Breast epithelium (tissue), 4 donors: Measurements from ENCODE around the gene DST. TPM values are rescaled to one million over a fixed set of nuclear protein-coding genes. Genes with fewer than 3 reads are reported as not detected.
A peak's percentile ranks its signal among the peaks of the same experiment; 100 is the strongest.

Experiments
- DNase-seq, 2 donors: peaks; one replicate each; pipeline ENCODE4 v3.0.0-alpha.2; 2019; ENCODE audit warnings: low spot score in 2 of 2
- H3K27ac ChIP-seq, 2 donors: fragments of 200-600 bp; sonication (generic) in 1 of 2; one replicate each; pipeline ENCODE4 v1.5.1; 2016 to 2019; ENCODE audit warnings: mild to moderate bottlenecking in 1 of 2
- H3K27me3 ChIP-seq, 2 donors: fragments of 200-600 bp; sonication (generic) in 1 of 2; one replicate each; pipeline versions ENCODE4 v1.5.1 to v1.6.0; 2017 to 2019; ENCODE audit warnings: control low read depth in 1 of 2, mild to moderate bottlenecking in 1 of 2
- H3K36me3 ChIP-seq: fragments of 200-600 bp; one replicate; pipeline ENCODE4 v1.5.1; 2019
- H3K4me1 ChIP-seq, 2 donors: fragments of 200-600 bp; sonication (generic); one replicate each; pipeline ENCODE4 v1.5.1; 2016 to 2019; ENCODE audit warnings: control low read depth in 1 of 2
- H3K4me3 ChIP-seq, 3 donors: fragments of 200-600 bp; sonication (generic); 1 replicate in 2 of 3; 2 replicates in 1 of 3; pipeline ENCODE4 v1.5.1; 2016 to 2019; ENCODE audit warnings: mild to moderate bottlenecking in 3 of 3, moderate library complexity in 2 of 3
- H3K9me3 ChIP-seq, 2 donors: fragments of 200-600 bp; sonication (generic) in 1 of 2; one replicate each; pipeline ENCODE4 v1.5.1; 2016 to 2019; ENCODE audit warnings: control low read depth in 1 of 2
- CTCF ChIP-seq, 3 donors: fragments of 450-650 bp; IDR thresholded peaks; one replicate each; pipeline ENCODE4 v1.5.1; 2016 to 2017; ENCODE audit warnings: antibody characterized with exemption in 3 of 3, mild to moderate bottlenecking in 3 of 3, moderate library complexity in 3 of 3
- POLR2A ChIP-seq: fragments of 450-650 bp; IDR thresholded peaks from one replicate; pipeline ENCODE4 v1.6.1; 2016; ENCODE audit warnings: antibody characterized with exemption, mild to moderate bottlenecking, moderate library complexity
- POLR2AphosphoS5 ChIP-seq, 3 donors: sonication (generic); formaldehyde crosslinking; IDR thresholded peaks; one replicate each; pipeline ENCODE4 v1.6.1; 2017; ENCODE audit warnings: antibody characterized with exemption in 3 of 3
- intact Hi-C: fragments of 100-400 bp; cut with DNase I; formaldehyde crosslinking; loops from one replicate; pipeline ENCODE4 v1.15.1; 2023; ENCODE audit warnings: low total_unique reads
- total RNA-seq, 3 donors: library from RNA; depleted of rRNA; stranded (reverse); fragments of >200 nt; gene quantifications; one replicate each; pipeline ENCODE4 v1.1.0, GENCODE V29; 2016

The DST gene
- total RNA-seq, 3 donors from 2014 or later, result 272 to 1,354 (median 700) TPM

GRCh38 chr6:56594699-56595098 is 48.0 kb downstream of the DST start:
- no peak for DNase-seq
- Histone ChIP-seq H3K36me3 (peaks cover 10% of the 10 kb centered on the region), H3K4me1 (no peaks in the 10 kb centered on the region), H3K9me3 (no peaks in the 10 kb centered on the region), H3K27me3 (no peaks in the 10 kb centered on the region), H3K27ac (peak overlapping the region in 1 of 2 donors; percentile 29), H3K4me3 (no peak overlapping the region)
- no peak for TF ChIP-seq CTCF (IDR thresholded peaks at IDR 0.05)
- TF ChIP-seq POLR2AphosphoS5 (IDR thresholded peaks at IDR 0.05), result no peak
- no peak for TF ChIP-seq POLR2A
- intact Hi-C loops, result no loop called here

DNA sequence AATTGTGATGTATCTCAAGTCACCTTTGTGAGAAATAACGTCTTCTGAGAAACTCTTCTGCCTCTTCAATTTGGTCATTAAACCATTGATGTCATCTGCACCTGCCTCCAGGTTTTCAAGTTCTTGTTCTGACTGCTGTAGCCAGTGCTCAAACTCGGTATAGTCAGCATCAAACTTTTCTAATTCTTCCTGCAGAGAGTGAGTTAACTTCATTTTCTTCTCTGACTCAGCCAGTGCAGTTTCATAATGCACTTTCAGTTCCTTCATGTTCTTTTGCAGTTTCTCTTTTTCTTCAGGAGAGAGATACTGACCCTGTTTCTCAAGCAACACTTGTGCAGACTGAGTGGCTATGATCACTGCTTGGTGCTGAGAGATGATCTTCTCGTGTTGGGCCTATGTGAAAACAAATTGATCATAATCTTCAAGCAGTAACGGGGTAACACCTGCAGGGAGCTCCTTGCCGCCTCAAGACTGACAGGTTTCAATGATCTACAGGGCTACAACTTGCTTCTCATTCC is 48.8 kb downstream of the DST start:
- TF ChIP-seq POLR2A, result no peak
- no peak for TF ChIP-seq POLR2AphosphoS5 (IDR thresholded peaks at IDR 0.05)
- no peak for TF ChIP-seq CTCF (IDR thresholded peaks at IDR 0.05)
- H3K9me3 ChIP-seq, result no peaks in the 10 kb centered on the region
- H3K4me1 ChIP-seq, result no peaks in the 10 kb centered on the region
- H3K4me3 ChIP-seq, result no peak overlapping the region
- peaks cover 5% of the 10 kb centered on the region for H3K36me3 ChIP-seq
- H3K27ac ChIP-seq, result no peak overlapping the region
- no peaks in the 10 kb centered on the region for H3K27me3 ChIP-seq
- no peak for DNase-seq
- intact Hi-C loops, result no loop called here

DNA sequence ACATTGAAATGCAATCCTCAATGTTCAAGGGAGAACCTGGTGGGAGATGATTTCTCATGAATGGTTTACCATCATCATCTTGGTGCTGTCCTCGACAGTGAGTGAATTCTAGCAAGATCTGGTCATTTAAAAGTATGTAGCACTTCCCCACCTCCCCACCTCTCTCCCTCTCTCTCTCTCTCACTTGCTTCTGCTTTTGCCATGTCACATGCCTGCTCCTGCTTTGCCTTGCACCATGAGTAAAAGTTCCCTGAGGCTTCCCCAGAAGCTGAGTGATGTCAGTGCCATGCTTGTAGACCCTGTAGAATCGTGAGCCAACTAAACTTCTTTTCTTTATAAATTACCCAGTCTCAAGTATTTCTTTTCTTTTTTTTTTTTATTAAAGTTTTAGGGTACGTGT is 60.5 kb downstream of the DST start:
- Histone ChIP-seq H3K36me3 (no peaks in the 10 kb centered on the region), H3K9me3 (no peaks in the 10 kb centered on the region), H3K4me3 (no peak overlapping the region), H3K27ac (no peak overlapping the region), H3K4me1 (no peaks in the 10 kb centered on the region), H3K27me3 (no peaks in the 10 kb centered on the region)
- TF ChIP-seq POLR2A (no peak), POLR2AphosphoS5 (IDR thresholded peaks at IDR 0.05) (no peak), CTCF (IDR thresholded peaks at IDR 0.05) (no peak)
- no peak for DNase-seq
- intact Hi-C loops, result no loop called here

GRCh38 chr6:56581296-56581925 is 61.3 kb downstream of the DST start:
- Histone ChIP-seq H3K27ac (no peak overlapping the region), H3K4me3 (no peak overlapping the region), H3K4me1 (no peaks in the 10 kb centered on the region), H3K36me3 (no peaks in the 10 kb centered on the region), H3K9me3 (no peaks in the 10 kb centered on the region), H3K27me3 (no peaks in the 10 kb centered on the region)
- intact Hi-C loops, result no loop called here
- no peak for TF ChIP-seq CTCF (IDR thresholded peaks at IDR 0.05)
- TF ChIP-seq POLR2AphosphoS5 (IDR thresholded peaks at IDR 0.05), result no peak
- TF ChIP-seq POLR2A, result no peak
- no peak for DNase-seq

DNA sequence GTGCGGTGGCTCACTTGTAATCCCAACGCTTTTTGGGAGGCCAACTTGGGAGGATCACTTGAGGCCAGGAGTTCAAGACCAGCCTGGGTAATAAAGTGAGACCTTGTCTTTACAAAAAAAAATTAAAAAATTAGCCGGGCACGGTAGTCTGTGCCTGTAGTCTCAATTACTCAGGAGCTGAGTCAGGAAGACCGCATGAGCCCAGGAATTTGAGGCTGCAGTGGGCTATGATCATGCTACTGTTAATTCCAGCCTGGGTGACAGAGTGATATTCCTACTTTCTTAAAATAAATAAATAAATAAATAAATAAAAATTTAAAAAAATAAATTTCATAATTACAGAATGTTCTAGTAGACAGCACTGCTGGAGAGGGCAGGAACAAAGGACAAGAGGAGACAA is 62.4 kb downstream of the DST start:
- intact Hi-C loops, result no loop called here
- no peaks in the 10 kb centered on the region for H3K27me3 ChIP-seq
- H3K9me3 ChIP-seq, result no peaks in the 10 kb centered on the region
- H3K27ac ChIP-seq, result no peak overlapping the region
- no peaks in the 10 kb centered on the region for H3K4me1 ChIP-seq
- H3K36me3 ChIP-seq, result no peaks in the 10 kb centered on the region
- DNase-seq, result no peak
- no peak overlapping the region for H3K4me3 ChIP-seq
- TF ChIP-seq CTCF (IDR thresholded peaks at IDR 0.05), result no peak
- TF ChIP-seq POLR2A, result no peak
- TF ChIP-seq POLR2AphosphoS5 (IDR thresholded peaks at IDR 0.05), result no peak
